DND-41 (cell line): ENCODE results near the gene MYO1C.

Source experiments
- ATAC-seq: fragments of 200-7000 bp; cut with Tn5 transposase; 3 replicates; pipeline ENCODE4 v1.9.1; 2021; ENCODE audit warnings: low read depth; ENCODE audit not compliant: insufficient read depth
- DNase-seq: peaks from one replicate; pipeline ENCODE4 v3.0.0-alpha.2; 2020
- H2AFZ ChIP-seq: 2 replicates; pipeline ENCODE4 v1.6.0; 2012; ENCODE audit warnings: low read depth, low read length
- H3K27ac ChIP-seq: 2 replicates; pipeline ENCODE4 v1.5.1; 2012; ENCODE audit warnings: low read length, inconsistent platforms
- H3K27me3 ChIP-seq: fragments of 200-600 bp; sonication (generic); 2 replicates; pipeline ENCODE4 v1.6.0; 2012; ENCODE audit warnings: low read length, mild to moderate bottlenecking, inconsistent platforms; ENCODE audit not compliant: insufficient read depth, poor library complexity
- H3K36me3 ChIP-seq: 2 replicates; pipeline ENCODE4 v1.5.1; 2012; ENCODE audit warnings: low read length, inconsistent platforms; ENCODE audit not compliant: insufficient read depth
- H3K4me1 ChIP-seq: 2 replicates; pipeline ENCODE4 v1.5.1; 2012; ENCODE audit warnings: mild to moderate bottlenecking, low read length; ENCODE audit not compliant: insufficient read depth
- H3K4me2 ChIP-seq: 2 replicates; pipeline ENCODE4 v1.6.0; 2012; ENCODE audit warnings: mild to moderate bottlenecking, moderate library complexity, low read length, inconsistent platforms; ENCODE audit not compliant: insufficient read depth
- H3K4me3 ChIP-seq, 2 experiments: fragments of 200-600 bp in 1 of 2; shearing (Covaris generic) in 1 of 2; 2 replicates each; pipeline ENCODE4 v1.5.1; 2012 to 2016; ENCODE audit warnings: inconsistent platforms in 2 of 2, low read length in 2 of 2, mild to moderate bottlenecking in 2 of 2, low read depth in 1 of 2, moderate library complexity in 1 of 2
- H3K79me2 ChIP-seq: 2 replicates; pipeline ENCODE4 v1.6.0; 2012; ENCODE audit warnings: low read length, inconsistent platforms; ENCODE audit not compliant: insufficient read depth
- H3K9ac ChIP-seq: 2 replicates; pipeline ENCODE4 v1.6.0; 2012; ENCODE audit warnings: low read depth, mild to moderate bottlenecking, inconsistent platforms, low read length, moderate library complexity
- H3K9me3 ChIP-seq: 2 replicates; pipeline ENCODE4 v1.5.1; 2012; ENCODE audit warnings: low read length, moderate library complexity, mild to moderate bottlenecking, inconsistent platforms; ENCODE audit not compliant: insufficient read depth, severe bottlenecking
- H4K20me1 ChIP-seq: 2 replicates; pipeline ENCODE4 v1.6.0; 2012; ENCODE audit warnings: low read length; ENCODE audit not compliant: insufficient read depth
- EZH2 ChIP-seq: IDR thresholded peaks from 3 replicates; pipeline ENCODE4 v1.6.1; 2012; ENCODE audit warnings: borderline replicate concordance, low read depth, mild to moderate bottlenecking, moderate library complexity, low read length, inconsistent platforms; ENCODE audit not compliant: severe bottlenecking
- TF ChIP-seq, protein P1 (sequence below): IDR thresholded peaks from 2 replicates; pipeline ENCODE4 v1.5.1; 2012; ENCODE audit warnings: borderline replicate concordance, low read length, moderate library complexity, mild to moderate bottlenecking; ENCODE audit not compliant: poor library complexity, severe bottlenecking; ENCODE audit errors: extremely low read depth

Gene MYO1C

DNA sequence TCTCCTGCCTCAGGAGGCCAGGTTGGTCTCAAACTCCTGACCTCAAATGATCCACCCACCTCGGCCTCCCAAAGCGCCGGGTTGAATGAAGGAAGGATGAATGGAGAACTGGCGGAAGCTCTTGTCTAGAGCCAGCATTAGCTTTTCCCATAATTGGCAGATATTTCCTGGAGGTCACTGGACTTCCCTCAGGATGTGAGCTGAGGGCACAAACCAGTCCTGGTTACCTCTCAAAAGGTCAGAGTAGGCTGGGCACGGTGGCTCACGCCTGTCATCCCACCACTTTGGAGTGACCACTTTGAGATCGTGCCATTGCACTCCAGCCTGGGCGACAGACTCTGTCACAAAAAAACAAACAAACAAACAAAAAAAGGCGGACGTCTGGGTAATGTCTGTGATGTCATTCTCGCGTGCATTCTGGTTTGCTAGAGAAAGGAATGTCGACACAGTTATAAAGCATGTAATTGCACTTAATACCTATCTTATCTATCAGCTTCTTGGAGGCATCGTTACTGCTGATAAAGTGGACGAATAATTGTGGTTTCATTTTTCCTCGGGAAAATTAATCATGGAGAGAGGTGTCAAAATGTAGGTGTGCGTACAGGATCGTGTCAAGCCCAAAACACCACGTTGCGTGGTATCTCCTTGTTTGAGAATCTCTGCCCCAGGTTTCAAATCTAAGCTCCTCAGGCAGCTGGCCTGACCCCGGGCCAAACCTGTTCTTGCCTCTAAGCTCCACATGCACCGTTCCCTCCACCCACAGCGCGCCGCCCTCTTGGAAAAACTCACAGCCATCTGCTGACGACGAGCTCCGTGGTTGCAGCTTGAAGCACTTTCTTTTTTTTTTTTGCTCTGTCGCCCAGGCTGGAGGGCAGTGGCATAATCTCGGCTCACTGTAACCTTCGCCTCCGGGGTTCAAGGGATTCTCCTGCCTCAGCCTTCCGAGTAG, 30.0 kb downstream of the MYO1C start:
- H3K4me1 ChIP-seq = no peaks in the 10 kb centered on the region
- no peak overlapping the region for H3K4me2 ChIP-seq
- no peaks in the 10 kb centered on the region for H3K79me2 ChIP-seq
- H3K36me3 ChIP-seq = no peaks in the 10 kb centered on the region
- peaks cover 14% of the 10 kb centered on the region; the same call in 1 of the 2 replicates for H4K20me1 ChIP-seq
- no peaks in the 10 kb centered on the region for H3K9me3 ChIP-seq
- H3K27me3 ChIP-seq = peaks cover 4% of the 10 kb centered on the region
- no peak overlapping the region for H3K27ac ChIP-seq
- no peak for ATAC-seq
- no peak overlapping the region for H3K9ac ChIP-seq
- no peak for TF ChIP-seq EZH2
- TF ChIP-seq, protein P1, sequence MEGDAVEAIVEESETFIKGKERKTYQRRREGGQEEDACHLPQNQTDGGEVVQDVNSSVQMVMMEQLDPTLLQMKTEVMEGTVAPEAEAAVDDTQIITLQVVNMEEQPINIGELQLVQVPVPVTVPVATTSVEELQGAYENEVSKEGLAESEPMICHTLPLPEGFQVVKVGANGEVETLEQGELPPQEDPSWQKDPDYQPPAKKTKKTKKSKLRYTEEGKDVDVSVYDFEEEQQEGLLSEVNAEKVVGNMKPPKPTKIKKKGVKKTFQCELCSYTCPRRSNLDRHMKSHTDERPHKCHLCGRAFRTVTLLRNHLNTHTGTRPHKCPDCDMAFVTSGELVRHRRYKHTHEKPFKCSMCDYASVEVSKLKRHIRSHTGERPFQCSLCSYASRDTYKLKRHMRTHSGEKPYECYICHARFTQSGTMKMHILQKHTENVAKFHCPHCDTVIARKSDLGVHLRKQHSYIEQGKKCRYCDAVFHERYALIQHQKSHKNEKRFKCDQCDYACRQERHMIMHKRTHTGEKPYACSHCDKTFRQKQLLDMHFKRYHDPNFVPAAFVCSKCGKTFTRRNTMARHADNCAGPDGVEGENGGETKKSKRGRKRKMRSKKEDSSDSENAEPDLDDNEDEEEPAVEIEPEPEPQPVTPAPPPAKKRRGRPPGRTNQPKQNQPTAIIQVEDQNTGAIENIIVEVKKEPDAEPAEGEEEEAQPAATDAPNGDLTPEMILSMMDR = no peak
- H2AFZ ChIP-seq = no peak overlapping the region
- no peak for DNase-seq
- H3K4me3 ChIP-seq = no peak overlapping the region

DNA sequence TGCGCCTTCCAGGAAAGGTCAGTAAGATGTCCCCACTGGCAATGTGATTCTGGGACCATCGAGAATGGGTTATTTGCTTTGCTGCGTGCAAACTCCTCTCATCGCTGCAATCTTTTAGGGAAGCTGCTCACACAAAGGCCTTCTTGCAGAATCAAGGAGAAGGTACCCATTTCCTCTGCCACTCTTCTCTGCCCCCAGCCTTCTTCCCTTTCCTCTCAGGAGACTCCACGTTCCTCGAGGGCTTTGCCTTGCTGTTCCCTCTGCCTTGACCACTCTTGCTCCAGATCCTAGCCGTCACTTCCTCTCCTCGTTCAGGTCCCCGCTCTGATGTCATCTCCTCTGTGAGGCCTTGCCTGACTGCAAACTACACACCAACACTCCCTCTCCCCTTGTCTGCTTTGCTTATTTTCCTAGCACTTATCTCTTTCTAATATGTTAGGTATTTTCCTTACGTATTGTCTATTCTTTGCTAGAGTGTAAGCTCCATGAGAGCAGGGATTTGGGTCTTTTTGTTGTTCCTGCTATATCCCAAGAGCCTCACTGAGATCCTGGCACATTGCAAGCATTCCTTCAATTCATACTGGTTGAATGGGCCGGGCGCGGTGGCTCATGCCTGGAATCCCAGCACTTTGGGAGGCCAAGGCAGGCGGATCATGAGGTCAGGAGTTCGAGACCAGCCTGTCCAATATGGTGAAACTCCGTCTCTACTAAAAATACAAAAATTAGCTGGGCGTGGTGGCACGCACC, 31.1 kb downstream of the MYO1C start:
- H3K27me3 ChIP-seq = peaks cover 4% of the 10 kb centered on the region
- no peak overlapping the region for H3K4me3 ChIP-seq
- TF ChIP-seq EZH2 = no peak
- TF ChIP-seq, protein P1 = no peak
- H3K4me2 ChIP-seq = no peak overlapping the region
- peaks cover 14% of the 10 kb centered on the region; the same call in 1 of the 2 replicates for H4K20me1 ChIP-seq
- peaks cover 4% of the 10 kb centered on the region; the same call in 1 of the 2 replicates for H3K79me2 ChIP-seq
- ATAC-seq = no peak
- no peak overlapping the region for H3K9ac ChIP-seq
- DNase-seq = no peak
- H2AFZ ChIP-seq = no peak overlapping the region
- H3K27ac ChIP-seq = no peak overlapping the region
- H3K9me3 ChIP-seq = no peaks in the 10 kb centered on the region
- no peaks in the 10 kb centered on the region for H3K36me3 ChIP-seq
- peaks cover 7% of the 10 kb centered on the region for H3K4me1 ChIP-seq

DNA sequence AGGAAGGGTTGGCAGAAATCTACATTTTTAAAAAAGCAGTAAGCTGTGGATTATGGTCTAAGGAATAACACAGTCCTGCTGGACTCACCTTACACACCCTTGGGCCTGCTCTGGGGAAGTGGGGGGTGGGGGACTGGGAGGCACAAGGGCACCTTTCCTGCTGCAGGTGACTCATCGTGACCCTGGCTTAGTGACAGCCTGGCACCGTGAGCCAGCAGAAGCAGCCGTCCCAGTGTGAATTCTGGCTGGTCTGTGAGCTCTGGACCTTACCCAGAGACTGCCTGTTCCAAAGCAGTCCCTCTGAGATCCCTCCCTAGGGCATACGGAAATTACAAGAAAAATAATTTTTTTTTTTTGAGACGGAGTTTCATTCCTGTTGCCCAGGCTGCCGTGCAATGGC, 32.3 kb downstream of the MYO1C start:
- H3K4me2 ChIP-seq = no peak overlapping the region
- no peak overlapping the region for H3K9ac ChIP-seq
- peaks cover 9% of the 10 kb centered on the region for H3K4me1 ChIP-seq
- peaks cover 6% of the 10 kb centered on the region; the same call in 1 of the 2 replicates for H3K36me3 ChIP-seq
- ATAC-seq (no peak), DNase-seq (no peak)
- peaks cover 12% of the 10 kb centered on the region for H3K79me2 ChIP-seq
- no peaks in the 10 kb centered on the region for H3K9me3 ChIP-seq
- no peak overlapping the region for H3K4me3 ChIP-seq
- no peak overlapping the region for H3K27ac ChIP-seq
- no peak overlapping the region for H2AFZ ChIP-seq
- no peak for TF ChIP-seq EZH2
- TF ChIP-seq, protein P1 = no peak
- H3K27me3 ChIP-seq = peaks cover 4% of the 10 kb centered on the region
- H4K20me1 ChIP-seq = peaks cover 20% of the 10 kb centered on the region
